Activated T-cell treated with anti-CD3 and anti-CD28 coated beads, Interleukin-2, amount 50 U/mL, for 48 hours (primary cell): Measurements from ENCODE around the gene SELENBP1.
A peak's percentile ranks its signal among the peaks of the same experiment; 100 is the strongest.

ENCODE experiments used
- DNase-seq, 2 experiments: peaks; one replicate each; pipeline ENCODE4 v3.0.0-alpha.2; 2020

Gene SELENBP1

DNA sequence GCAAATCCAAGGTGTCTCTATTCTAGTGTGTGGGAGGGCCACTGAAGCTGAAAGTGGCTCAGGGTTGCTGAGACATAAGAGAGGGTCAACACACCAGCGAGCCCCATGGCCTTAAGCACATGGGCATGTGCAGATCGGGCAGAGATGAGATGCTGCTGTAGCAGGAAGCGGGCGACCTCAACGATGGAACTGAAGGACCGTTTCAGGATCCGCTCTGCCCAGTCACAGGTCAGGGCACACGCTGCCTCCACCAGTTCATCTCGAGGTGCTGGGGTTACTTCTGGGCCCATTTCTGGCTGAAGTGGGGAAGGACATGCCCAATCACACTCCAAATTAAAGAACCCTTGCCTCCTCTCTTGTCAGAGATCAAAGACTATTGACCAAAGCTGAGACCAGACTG, 28.9 kb downstream of the SELENBP1 start:
- no peak for DNase-seq

DNA sequence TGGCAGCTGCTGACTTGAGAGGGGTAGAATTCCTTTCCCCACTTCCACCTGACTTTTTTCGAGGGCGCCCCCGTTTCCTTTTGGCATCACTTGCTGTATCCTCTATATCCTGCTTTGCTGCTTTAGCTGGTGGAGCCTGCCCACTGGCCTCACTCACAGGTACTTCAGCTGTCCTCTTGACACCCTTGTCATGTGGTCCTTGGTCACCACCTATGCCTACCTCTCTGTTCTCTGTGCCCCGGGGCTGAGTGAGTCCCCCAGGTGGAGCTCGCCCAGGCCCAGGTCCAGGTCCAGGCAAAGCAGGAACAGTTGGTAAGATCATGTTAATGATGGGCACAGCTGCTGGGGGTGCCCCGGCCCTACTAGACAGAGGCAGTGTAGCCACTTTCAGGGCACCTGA, 29.9 kb downstream of the SELENBP1 start:
- no peak for DNase-seq

DNA sequence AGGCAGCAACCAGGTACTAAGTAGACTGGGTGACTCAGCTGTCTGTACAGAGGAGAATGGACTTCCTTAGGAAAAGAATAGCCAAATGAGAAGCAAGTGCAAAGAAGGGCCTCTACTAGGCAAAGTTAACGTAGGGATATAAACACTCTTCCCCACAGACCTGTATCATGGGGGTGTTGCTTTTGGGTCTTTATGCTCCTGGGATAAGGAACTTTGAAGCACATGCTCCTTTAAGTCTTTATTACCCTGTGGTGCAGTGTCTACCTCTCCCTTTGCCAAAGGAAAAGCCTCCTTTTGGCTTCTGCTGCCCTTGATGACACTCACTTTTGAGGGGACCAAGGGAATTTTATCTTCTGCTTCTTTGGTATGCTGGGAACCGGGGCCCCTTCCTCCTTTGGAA, 30.5 kb downstream of the SELENBP1 start:
- DNase-seq, result no peak

DNA sequence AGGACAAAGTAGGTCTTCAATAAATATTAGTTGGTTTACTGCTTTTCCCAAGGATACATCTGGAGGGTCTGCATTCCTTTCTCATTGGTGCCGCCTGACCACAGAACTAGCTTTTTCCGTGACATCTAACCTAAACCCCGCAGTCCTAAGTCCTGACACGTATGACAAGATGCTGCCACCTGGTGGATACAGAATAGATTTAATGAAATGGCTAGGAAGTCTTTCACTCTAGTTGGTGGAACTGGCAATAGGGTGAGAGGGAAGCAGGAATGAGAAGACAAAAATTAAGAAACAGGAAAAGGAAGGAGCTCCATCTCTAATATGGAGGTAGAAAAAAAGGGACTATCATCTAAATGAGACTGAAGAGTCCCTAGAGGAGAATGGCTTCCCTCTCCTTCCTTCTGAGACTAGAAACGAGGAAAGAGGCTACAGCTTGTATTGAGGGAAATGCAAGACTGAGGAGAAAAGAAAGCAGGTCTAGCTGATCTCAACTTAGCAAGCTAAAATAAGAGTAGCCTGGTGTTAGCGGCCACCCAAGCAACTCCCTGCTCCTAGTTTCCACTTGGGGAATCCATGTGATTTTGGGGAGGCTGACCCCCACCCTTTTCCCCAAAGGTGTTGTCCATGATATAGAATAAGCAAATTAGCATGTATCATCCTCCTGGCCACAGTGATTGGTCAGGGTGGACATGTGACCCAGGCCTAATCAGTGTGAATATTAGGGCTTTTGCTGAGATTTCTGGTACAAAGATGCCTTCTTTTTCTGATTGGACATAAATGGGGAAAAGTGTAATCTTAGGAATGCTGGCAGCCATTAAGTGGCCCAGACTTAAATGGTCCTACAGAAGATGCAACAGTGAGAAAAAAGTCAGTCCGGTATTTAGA, 31.4 kb downstream of the SELENBP1 start:
- DNase-seq, result peak; percentile 38 to 44

DNA sequence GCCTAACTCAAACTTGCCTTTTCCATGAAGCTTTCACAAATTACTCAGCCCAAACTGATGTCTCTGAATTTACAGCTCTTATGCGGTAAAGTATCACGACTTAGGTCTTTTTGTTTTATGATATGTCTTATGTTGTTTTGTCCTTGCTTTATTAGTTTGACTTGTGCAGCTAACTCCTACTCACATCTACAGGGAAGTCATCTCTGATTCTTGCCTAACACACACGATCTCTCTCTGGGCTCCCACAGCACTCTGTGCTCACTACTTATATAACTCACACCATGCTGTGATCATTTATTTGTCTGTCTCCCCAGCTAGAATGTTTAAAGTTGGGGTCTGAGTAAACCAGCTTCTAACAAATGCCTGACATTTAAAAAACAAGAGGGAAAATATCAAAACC, 35.9 kb downstream of the SELENBP1 start:
- no peak for DNase-seq

DNA sequence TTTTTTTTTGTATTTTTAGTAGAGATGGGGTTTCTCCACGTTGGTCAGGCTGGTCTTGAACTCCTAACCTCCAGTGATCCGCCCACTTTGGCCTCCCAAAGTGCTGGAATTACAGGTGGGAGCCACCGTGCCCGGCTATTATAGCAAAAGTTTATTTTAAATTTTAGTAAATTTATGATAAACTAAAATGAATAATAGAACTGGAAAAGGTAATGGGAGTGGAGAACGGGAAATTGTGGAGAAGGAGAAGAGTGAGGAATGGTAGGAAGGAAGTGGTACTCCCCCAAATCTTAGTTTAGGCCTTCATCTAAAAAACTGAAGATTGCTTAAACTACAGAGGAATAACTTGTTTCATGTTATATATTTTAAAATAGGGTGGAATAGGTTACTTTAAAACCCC, 37.7 kb downstream of the SELENBP1 start:
- DNase-seq, result no peak

DNA sequence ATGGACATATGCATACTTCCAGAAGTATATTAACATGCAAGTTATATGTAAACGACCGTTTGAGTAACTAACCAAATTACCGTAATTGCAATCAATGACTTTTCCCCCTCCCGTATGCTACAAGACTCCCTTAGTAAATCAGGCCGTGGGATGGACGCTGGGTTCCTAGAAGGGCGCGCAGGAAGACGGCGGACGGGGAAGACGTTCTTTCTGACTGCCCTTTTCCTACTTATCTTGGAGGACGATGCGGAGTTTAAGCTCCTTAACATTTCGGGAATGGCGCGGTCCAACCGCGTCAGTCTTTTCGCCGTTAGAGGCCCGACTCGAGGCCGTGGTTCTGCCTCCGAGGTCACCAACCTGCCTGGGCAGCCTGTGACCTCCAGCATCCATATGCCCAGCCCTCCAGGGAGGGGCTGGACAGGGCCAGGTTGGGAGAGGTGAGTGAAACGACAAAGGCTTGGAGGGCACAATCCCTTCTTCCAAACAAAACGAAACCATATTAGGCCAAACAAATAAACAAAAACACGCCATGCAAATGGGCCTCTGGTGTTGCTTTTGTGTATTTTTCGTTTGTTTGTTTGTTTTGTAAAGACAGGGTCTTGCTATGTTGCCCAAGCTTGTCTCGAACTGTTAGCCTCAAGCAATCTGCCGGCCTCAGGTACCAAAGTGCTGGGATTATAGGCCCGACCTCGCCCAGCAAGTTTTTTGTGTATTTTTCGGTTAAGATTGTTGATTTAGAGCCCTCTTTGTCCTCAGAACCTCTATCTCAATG, 44.4 kb downstream of the SELENBP1 start:
- DNase-seq, result no peak

DNA sequence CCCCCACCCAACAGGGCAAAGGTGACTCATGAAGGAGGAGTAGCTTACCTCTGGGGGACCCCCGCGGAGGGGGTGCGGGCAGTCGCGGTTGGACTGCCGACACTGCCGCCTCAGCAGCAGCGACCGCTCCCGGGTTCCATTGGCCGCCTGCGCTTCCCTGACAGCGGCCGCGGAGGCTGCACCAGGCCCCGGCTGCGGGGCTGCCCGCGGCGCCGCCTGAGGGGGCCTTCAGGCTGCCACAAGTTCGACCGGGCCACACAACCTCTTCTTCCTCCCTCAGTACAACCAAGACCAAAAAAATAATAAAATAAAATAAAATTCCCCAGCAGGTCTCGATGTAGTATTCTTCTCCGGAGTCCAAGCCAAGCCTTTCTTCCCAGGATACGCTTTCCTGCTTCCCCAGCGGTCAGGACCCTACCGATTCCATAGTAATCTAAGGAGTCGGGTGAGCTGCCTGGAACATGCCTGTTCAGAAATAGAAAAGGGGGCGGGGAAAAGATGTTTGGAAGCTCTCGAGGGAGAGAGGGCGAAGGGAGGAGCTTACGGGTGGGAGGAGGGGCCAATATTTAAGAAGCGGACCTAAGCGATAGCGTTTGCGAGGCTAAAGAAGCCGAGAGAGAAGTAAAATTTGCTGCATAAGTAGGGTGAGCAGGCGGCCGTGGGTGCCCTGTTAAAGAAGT, 45.1 kb downstream of the SELENBP1 start, which contains the start of gene PI4KB:
Gene PI4KB, minus strand, starts transcription at position 194 of the 680 bp plus-strand sequence. CDS start 10,935 bp downstream, outside the sequence.
- DNase-seq, result peak; percentile 88 to 91

DNA sequence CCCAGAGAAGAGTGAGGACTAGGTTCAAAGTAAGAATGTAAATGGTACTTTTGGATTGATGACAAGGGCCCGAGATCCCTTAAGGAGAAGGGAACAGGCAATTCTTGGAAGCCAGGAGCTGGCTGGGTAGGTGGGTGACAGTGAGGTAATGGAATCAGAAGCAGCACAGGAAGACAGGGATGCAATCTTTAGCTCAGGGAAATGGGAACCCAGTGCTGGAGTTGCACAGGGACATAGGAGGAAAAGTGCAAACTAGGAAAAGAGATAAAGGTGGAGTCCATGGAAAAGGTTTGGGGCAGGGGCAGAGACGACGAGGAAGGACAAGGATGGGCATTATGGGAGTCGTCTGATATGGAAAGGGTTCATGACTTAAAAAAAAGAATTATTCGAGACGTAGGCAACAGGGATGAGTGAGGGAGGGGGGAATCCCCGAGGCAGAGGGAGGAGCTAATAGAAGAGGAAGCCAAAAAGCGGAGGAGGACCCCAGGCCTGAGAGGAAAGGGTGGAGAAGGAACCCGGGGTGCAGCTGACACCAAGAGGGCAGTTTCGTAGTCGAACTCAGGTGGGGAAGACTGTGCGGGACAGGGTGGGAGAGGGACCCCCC, 45.8 kb downstream of the SELENBP1 start:
- DNase-seq, result peak; percentile 68 to 75

DNA sequence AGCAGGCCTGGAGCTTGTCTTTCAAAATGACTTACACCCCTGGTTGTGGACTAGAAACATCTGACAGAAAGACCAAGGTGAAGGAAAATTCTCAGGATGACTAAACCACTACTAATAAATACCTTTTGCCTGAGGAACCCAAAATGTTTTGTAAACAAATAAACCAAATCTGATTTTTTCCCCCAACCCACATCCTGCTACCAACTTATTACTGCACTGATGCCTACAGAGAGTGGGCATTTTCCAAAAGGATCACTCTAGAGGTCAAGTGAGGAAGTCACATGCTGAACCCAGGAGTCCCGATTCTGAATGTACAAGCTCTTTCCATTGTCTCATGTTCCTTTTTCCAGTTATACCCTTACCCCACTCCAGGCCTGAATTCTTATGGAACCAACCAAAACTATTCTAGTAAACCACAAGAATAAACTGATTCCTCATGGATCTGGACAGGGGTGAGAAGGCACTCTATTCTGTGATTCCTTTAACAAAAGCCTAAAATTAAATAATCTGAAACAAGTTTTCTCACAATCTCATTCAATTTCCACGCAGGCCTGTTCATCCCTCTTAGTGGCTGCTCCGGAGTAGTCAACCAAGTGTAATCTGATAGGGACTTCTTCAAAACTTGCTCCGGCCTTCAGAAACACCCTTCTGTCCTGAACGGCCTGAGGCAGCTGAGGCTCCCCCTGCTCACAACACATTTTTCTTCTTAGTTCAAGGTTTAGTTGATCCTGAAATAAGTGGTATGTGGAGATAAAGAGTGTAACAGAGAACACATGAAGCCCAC, 46.7 kb downstream of the SELENBP1 start:
- no peak for DNase-seq

DNA sequence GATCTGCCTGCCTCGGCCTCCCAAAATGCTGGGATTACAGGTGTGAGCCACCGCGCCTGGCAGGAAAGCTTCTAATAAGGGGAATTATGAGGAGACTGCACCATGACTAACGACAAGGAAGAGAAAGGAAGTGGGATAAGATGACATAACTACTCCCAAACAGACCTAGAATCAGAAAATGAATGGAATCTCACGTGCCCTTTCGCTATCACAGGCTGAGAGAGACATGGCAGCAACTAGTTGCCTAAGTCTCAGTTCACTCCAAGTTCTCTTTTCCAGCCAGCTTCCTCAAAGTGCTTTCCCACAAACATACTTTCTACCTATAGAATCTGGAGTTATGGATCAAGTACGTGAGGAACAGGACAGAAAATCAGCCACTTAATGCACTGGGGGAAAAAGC, 47.3 kb downstream of the SELENBP1 start:
- DNase-seq, result no peak

DNA sequence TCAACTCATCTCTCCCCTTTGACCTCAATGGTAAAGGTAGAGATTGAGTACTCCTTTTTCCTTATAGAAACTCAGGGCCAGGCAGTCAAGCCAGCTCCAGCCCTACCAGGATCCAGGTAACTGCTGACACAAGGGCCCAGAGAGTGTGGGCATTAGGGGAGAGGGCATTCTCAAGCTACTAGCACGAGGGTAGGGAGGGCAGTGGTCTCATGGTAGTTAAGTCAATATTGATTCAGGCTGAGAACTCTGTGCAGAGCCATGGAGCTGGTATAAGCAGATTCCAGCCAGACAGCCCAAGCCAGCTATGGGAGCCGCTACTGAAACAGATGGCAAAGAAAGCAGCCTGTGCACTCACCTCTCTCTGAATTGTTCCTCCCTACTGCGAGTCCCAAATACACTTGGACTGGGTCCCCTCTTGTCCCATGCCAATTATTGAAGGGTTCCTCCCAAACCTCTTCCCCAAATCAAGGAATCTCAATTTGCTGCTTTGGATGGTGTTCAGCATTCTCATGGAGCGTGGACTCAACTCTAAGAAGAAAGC, 48.0 kb downstream of the SELENBP1 start:
- no peak for DNase-seq

DNA sequence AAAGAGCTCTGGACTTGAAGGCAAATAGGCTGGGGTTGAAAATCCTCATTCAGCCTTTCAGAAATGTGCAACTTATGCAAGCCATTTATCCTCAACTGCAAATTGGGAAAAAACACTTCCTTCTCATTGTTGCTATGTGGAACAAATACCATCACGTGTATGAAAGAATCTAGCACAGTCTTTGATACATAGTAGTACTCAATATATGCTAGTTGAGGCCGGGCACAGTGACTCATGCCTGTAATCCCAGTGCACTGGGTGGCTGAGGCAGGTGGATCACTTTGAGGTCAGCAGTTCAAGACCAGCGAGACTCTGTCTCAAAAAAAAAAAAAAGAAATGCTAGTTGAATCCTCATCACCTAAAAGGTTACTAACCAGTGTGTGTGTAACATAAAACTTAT, 53.5 kb downstream of the SELENBP1 start:
- no peak for DNase-seq

DNA sequence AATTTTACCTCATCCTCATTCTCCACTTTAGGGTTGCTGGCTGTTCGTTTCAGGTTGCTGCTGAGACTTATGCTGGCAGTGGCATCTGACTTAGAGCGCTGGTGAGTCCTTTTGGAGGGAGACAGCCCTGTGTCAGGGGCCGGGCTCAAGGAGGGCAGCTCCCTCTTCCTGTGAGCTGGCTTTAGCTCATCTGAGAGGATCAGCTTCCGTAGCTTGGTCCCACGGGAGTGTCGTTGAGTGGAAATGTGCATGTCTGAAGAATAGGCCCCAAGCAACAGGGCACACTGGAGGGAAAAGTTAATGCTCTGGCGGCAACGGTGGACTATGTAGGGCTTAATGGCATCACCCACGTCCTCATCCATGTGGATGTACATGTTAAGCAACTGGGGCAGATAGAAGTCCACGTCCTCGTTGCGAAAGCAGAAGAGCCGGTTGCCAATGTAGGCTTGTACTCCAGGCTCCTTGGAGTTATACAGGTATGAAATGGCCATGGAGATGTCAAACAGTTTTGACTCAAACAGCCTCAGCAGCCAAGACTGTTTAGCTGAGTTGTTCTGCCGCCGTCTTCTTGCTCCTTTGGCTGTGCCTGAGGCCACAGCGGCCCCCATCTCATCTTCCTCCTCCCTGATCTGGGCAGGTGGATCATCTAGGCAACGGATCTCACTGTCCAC, 56.8 kb downstream of the SELENBP1 start:
- no peak for DNase-seq
